Smooth muscle cell (in vitro differentiated cells): ENCODE data around the gene EVI2B. TPM values are rescaled to one million over a fixed set of nuclear protein-coding genes. Genes with fewer than 3 reads are reported as not detected.

Source experiments
- DNase-seq: peaks from one replicate; lab custom pipeline; 2025; ENCODE audit not compliant: unreplicated experiment; lab: John Stamatoyannopoulos, UW
- H2AFZ ChIP-seq: fragments of 200-600 bp; sonication (generic); 2 replicates; pipeline ENCODE4 v1.6.0; 2016; ENCODE audit warnings: antibody characterized with exemption, low read depth, mild to moderate bottlenecking
- H3F3A ChIP-seq: fragments of 200-600 bp; sonication (generic); 2 replicates; pipeline ENCODE4 v1.6.0; 2017; ENCODE audit warnings: antibody characterized with exemption, low read depth
- H3K27ac ChIP-seq: fragments of 200-600 bp; sonication (generic); 2 replicates; pipeline ENCODE4 v1.5.1; 2016; ENCODE audit warnings: low read depth, mild to moderate bottlenecking
- H3K27me3 ChIP-seq: fragments of 200-600 bp; sonication (generic); 2 replicates; pipeline ENCODE4 v1.6.1; 2016; ENCODE audit warnings: low read depth, mild to moderate bottlenecking
- H3K36me3 ChIP-seq: fragments of 200-600 bp; sonication (generic); 2 replicates; pipeline ENCODE4 v1.5.1; 2016; ENCODE audit warnings: low read depth
- H3K4me1 ChIP-seq: fragments of 200-600 bp; sonication (generic); 2 replicates; pipeline ENCODE4 v1.5.1; 2016; ENCODE audit warnings: low read depth
- H3K4me2 ChIP-seq: fragments of 200-600 bp; sonication (generic); 2 replicates; pipeline ENCODE4 v1.6.0; 2016; ENCODE audit warnings: mild to moderate bottlenecking
- H3K4me3 ChIP-seq: fragments of 200-600 bp; sonication (generic); 2 replicates; pipeline ENCODE4 v1.5.1; 2016; ENCODE audit warnings: mild to moderate bottlenecking
- H3K79me2 ChIP-seq: fragments of 200-600 bp; sonication (generic); 2 replicates; pipeline ENCODE4 v1.6.0; 2016; ENCODE audit warnings: low read depth, mild to moderate bottlenecking
- H3K9ac ChIP-seq: fragments of 200-600 bp; sonication (generic); 2 replicates; pipeline ENCODE4 v1.6.0; 2016; ENCODE audit warnings: low read depth
- H3K9me3 ChIP-seq: fragments of 200-600 bp; sonication (generic); replicated peaks from 2 replicates; pipeline ENCODE4 v1.5.1; 2016; ENCODE audit warnings: low read depth
- H4K20me1 ChIP-seq: fragments of 200-600 bp; sonication (generic); 2 replicates; pipeline ENCODE4 v1.6.0; 2016; ENCODE audit warnings: low read depth
- CTCF ChIP-seq: fragments of 200-600 bp; sonication (generic); IDR thresholded peaks from 2 replicates; pipeline ENCODE4 v1.5.1; 2017; ENCODE audit warnings: borderline replicate concordance, mild to moderate bottlenecking, antibody characterized with exemption; ENCODE audit not compliant: insufficient read depth, poor library complexity, severe bottlenecking
- WGBS: methylation state at CpG from one replicate; pipeline ENCODE4 v1.1.7; 2016; ENCODE audit warnings: low lambda C conversion rate; 5-methylcytosine and 5-hydroxymethylcytosine counted together
- polyA plus RNA-seq: library from polyadenylated mRNA; unstranded; fragments of >200 nt; fragmentation: Nextera tagmentation; extraction: Ambion mirVana; gene quantifications from 2 replicates; pipeline ENCODE4 v1.2.1, GENCODE V29; 2016
- total RNA-seq: library from RNA; depleted of rRNA; stranded (reverse); fragments of >200 nt; gene quantifications from 2 replicates; pipeline ENCODE4 v1.2.3, GENCODE V29; 2014

Gene EVI2B
- total and polyA plus RNA-seq, 2 experiments from 2014 or later: not detected

- H3K9ac ChIP-seq: no peak overlapping the region
- WGBS: 90% methylated on average over 2 of the region's 2 CpGs
- H3K36me3 ChIP-seq: peaks cover 2% of the 10 kb centered on the region
- H3F3A ChIP-seq: no peaks in the 10 kb centered on the region
- H4K20me1 ChIP-seq: peaks cover 9% of the 10 kb centered on the region
- H3K4me2 ChIP-seq: no peak overlapping the region
- H3K4me3 ChIP-seq: no peak overlapping the region
- no peak for TF ChIP-seq CTCF
- no peaks in the 10 kb centered on the region for H3K27me3 ChIP-seq
- no peaks in the 10 kb centered on the region for H3K79me2 ChIP-seq
- H3K9me3 ChIP-seq: no peaks in the 10 kb centered on the region
- no peak for DNase-seq
- no peaks in the 10 kb centered on the region for H3K4me1 ChIP-seq
- H2AFZ ChIP-seq: no peak overlapping the region
- no peak overlapping the region for H3K27ac ChIP-seq
These were observed 34.5 kb downstream of the EVI2B start for GRCh38 chr17:31279401-31279800.

- Histone ChIP-seq H3K4me1 (no peaks in the 10 kb centered on the region), H2AFZ (no peak overlapping the region), H3K79me2 (no peaks in the 10 kb centered on the region), H3K9ac (no peak overlapping the region), H3K36me3 (peaks cover 2% of the 10 kb centered on the region), H3K27ac (peak overlapping the region; percentile 36), H4K20me1 (peaks cover 4% of the 10 kb centered on the region), H3K27me3 (no peaks in the 10 kb centered on the region), H3K4me3 (no peak overlapping the region), H3K4me2 (no peak overlapping the region), H3K9me3 (no peaks in the 10 kb centered on the region), H3F3A (no peaks in the 10 kb centered on the region)
- 83% methylated on average over 1 of the region's 1 CpG for WGBS
- no peak for TF ChIP-seq CTCF
- DNase-seq: no peak
These were observed 38.7 kb downstream of the EVI2B start for GRCh38 chr17:31275116-31275515.

- Histone ChIP-seq H3K27ac (peak overlapping the region; percentile 36), H2AFZ (no peak overlapping the region), H3K4me2 (no peak overlapping the region), H3F3A (no peaks in the 10 kb centered on the region), H3K79me2 (no peaks in the 10 kb centered on the region), H3K9ac (no peak overlapping the region), H3K4me3 (no peak overlapping the region), H3K36me3 (peaks cover 2% of the 10 kb centered on the region), H3K9me3 (no peaks in the 10 kb centered on the region), H3K4me1 (peaks cover 3% of the 10 kb centered on the region), H3K27me3 (no peaks in the 10 kb centered on the region), H4K20me1 (peaks cover 13% of the 10 kb centered on the region)
- no peak for DNase-seq
- 86% methylated on average over 2 of the region's 2 CpGs for WGBS
- no peak for TF ChIP-seq CTCF
These were observed 39.6 kb downstream of the EVI2B start for GRCh38 chr17:31274252-31274651.

- H4K20me1 ChIP-seq: peaks cover 20% of the 10 kb centered on the region
- H2AFZ ChIP-seq: no peak overlapping the region
- H3K79me2 ChIP-seq: no peaks in the 10 kb centered on the region
- peaks cover 2% of the 10 kb centered on the region for H3K36me3 ChIP-seq
- DNase-seq: no peak
- WGBS: 84% methylated on average over 1 of the region's 1 CpG
- no peak overlapping the region for H3K4me2 ChIP-seq
- H3K4me1 ChIP-seq: peaks cover 8% of the 10 kb centered on the region
- H3K4me3 ChIP-seq: no peak overlapping the region
- TF ChIP-seq CTCF: no peak
- no peaks in the 10 kb centered on the region for H3K9me3 ChIP-seq
- H3K27ac ChIP-seq: peak overlapping the region; percentile 36
- H3K27me3 ChIP-seq: no peaks in the 10 kb centered on the region
- H3F3A ChIP-seq: no peaks in the 10 kb centered on the region
- H3K9ac ChIP-seq: no peak overlapping the region
These were observed 40.3 kb downstream of the EVI2B start for GRCh38 chr17:31273516-31273915.
